ENCODE results near the gene CELSR1. TPM values are rescaled to one million over a fixed set of nuclear protein-coding genes. Genes with fewer than 3 reads are reported as not detected.

CELSR1 gene
- total RNA-seq, 1 experiment from 2014 or later, result 22.6 TPM

DNA sequence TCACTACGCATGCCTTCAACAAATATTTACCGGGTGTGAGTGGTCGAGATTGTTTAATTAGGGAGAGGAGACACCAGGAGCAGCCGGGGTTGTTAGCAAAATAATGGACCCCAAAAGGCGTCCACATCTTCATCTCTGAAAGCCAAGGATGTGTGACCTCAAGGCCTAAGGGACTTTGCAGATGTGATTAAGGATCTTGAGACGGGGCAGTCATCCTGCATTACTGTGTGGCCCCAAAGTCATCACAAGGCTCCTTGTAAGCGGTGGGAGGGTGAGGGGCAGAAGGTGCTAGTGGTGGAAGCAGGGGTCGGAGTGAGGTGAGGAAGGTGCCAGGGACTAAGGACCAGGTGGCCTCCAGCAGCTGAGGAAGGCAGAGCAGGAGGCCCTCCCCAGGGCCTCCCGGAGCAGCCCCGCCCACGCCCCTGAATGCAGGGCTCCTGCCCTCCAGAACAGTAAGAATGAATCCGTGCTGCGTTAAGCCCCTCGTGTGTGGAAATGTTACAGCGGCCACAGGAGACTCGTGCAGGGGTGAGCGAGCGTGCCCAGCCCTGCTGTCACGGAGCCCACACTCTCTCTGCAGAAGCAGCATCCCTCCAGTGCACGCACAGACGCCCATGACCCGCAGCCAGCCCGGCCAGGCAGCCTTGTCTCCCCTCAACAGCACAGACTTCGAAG, 83.5 kb downstream of the CELSR1 start:
- TF ChIP-seq, protein P1, sequence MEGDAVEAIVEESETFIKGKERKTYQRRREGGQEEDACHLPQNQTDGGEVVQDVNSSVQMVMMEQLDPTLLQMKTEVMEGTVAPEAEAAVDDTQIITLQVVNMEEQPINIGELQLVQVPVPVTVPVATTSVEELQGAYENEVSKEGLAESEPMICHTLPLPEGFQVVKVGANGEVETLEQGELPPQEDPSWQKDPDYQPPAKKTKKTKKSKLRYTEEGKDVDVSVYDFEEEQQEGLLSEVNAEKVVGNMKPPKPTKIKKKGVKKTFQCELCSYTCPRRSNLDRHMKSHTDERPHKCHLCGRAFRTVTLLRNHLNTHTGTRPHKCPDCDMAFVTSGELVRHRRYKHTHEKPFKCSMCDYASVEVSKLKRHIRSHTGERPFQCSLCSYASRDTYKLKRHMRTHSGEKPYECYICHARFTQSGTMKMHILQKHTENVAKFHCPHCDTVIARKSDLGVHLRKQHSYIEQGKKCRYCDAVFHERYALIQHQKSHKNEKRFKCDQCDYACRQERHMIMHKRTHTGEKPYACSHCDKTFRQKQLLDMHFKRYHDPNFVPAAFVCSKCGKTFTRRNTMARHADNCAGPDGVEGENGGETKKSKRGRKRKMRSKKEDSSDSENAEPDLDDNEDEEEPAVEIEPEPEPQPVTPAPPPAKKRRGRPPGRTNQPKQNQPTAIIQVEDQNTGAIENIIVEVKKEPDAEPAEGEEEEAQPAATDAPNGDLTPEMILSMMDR (conservative IDR thresholded peaks at IDR 0.05), result no peak
- Histone ChIP-seq H2BK20ac (ENCODE audit: low read depth, low read length, poor library complexity, severe bottlenecking) (no peak overlapping the region), H2BK12ac (ENCODE audit: insufficient read length, low read depth, low read length) (no peak overlapping the region), H3K79me2 (ENCODE audit: insufficient read depth, low read length) (no peaks in the 10 kb centered on the region), H3K79me1 (ENCODE audit: insufficient read depth, low read depth, low read length, poor library complexity, severe bottlenecking) (no peaks in the 10 kb centered on the region), H3K18ac (ENCODE audit: insufficient read length, low read depth, low read length) (no peak overlapping the region), H2AK5ac (ENCODE audit: insufficient read length, low read length) (no peak overlapping the region), H2BK120ac (ENCODE audit: low read depth, low read length, poor library complexity, severe bottlenecking) (no peak overlapping the region), H3K27ac (ENCODE audit: insufficient read length, low read depth, low read length) (no peak overlapping the region), H3K4ac (ENCODE audit: low read depth, low read length) (no peak overlapping the region), H3K27me3 (ENCODE audit: insufficient read depth, low read length) (no peaks in the 10 kb centered on the region; the same call in 1 of the 2 replicates), H3K9me3 (ENCODE audit: control insufficient read depth, low read depth, low read length) (no peaks in the 10 kb centered on the region), H3K9ac (ENCODE audit: extremely low read depth, insufficient read length, low read length) (no peak overlapping the region), H3K23me2 (ENCODE audit: insufficient read length, low read depth, low read length, poor library complexity, severe bottlenecking) (no peaks in the 10 kb centered on the region), H4K5ac (ENCODE audit: insufficient read length, low read depth, low read length) (no peak overlapping the region), H4K8ac (replicated peaks; ENCODE audit: insufficient read length, low read depth, low read length) (no peak overlapping the region), H3K4me1 (ENCODE audit: insufficient read depth, low read length) (no peaks in the 10 kb centered on the region), H3T11ph (ENCODE audit: low read length) (no peak overlapping the region), H2BK5ac (ENCODE audit: insufficient read length, low read length) (no peak overlapping the region), H3K56ac (ENCODE audit: insufficient read length, low read depth, low read length) (no peak overlapping the region), H2BK15ac (ENCODE audit: low read depth, low read length) (no peak overlapping the region), H3K23ac (ENCODE audit: insufficient read length, low read depth, low read length) (no peak overlapping the region), H3K4me2 (ENCODE audit: insufficient read depth, insufficient read length, low read length) (no peak overlapping the region), H2AFZ (ENCODE audit: low read length) (no peak overlapping the region), H3K14ac (ENCODE audit: insufficient read depth, low read length) (no peak overlapping the region), H4K91ac (ENCODE audit: insufficient read length, low read depth, low read length) (no peak overlapping the region), H4K20me1 (ENCODE audit: control insufficient read depth, insufficient read depth, insufficient read length) (no peaks in the 10 kb centered on the region)
- Mint-ChIP-seq H3K36me3 (ENCODE audit: insufficient read depth in 1 of 3, low read depth in 3 of 3) (peaks cover 0 to 14% (median 4%) of the 10 kb centered on the region in 3 experiments; a peak in 2 of 7 replicates), H3K9me3 (no peaks in the 10 kb centered on the region), H3K4me3 (no peak overlapping the region), H3K27me3 (ENCODE audit: low read depth) (no peaks in the 10 kb centered on the region), H3K4me1 (peaks cover 20 to 26% of the 10 kb centered on the region in 2 experiments), H3K27ac (peak overlapping the region; percentile 50 to 92 (median 61); a peak in 5 of 7 replicates)
- WGBS (ENCODE audit: extremely low coverage, insufficient read length, low lambda C conversion rate), result no CpG with 5 or more reads among the region's 24 CpGs
- no peak for DNase-seq

All from H9 (cell line).